ENCODE results near the gene NGLY1. TPM values are rescaled to one million over a fixed set of nuclear protein-coding genes. Genes with fewer than 3 reads are reported as not detected.

Gene NGLY1
- total RNA-seq, 6 experiments from 2014 or later: 20.8 to 53.1 (median 21.4) TPM

DNA sequence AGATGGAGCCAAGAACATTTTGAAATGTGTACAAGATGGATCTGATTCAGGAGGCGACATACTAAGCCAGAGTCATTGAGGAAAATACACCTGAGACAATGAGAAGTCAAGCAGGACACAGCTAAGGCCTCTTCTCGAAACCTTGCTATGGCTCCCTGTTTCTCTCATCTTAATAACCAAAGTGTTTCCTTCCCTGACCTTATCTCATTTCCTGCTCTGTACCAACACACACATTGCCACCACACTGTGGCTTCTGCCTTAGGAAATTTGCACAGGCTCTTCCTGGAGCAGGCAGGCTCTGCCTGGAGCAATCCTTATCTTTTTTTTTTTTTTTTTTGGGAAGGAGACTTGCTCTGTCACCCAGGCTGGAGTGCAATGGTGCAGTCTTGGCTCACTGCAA lies 43.3 kb upstream of the NGLY1 start:
- WGBS (ENCODE audit: insufficient coverage, low coverage, low lambda C conversion rate, missing lambda C conversion rate): 60% methylated on average over 1 of the region's 2 CpGs
- ATAC-seq: no peak

DNA sequence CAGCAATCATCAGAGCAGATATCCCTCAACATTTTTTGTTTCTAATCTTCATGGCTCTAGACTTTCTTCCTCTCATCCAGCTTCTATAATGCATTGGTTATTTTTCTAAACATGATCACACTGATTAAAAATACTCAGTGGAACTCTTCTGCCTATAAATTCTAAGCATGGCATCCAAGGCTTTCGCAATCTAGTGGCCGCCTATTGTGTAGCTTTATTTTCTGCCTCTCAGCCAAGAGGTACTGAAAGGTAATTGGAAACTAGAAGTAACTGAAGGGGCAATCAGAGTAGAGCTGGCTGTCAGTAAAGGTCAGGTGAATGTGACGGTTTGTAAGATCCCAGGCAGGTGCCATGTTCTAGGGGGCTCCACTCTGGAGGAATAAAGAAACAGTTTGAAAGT lies 40.1 kb upstream of the NGLY1 start:
- no peaks in the 10 kb centered on the region for H3K36me3 ChIP-seq
- H3K9me3 ChIP-seq: no peaks in the 10 kb centered on the region
- no peak overlapping the region for H3K4me3 ChIP-seq
- ATAC-seq: no peak
- TF ChIP-seq POLR2A (IDR thresholded peaks at IDR 0.05): no peak
- TF ChIP-seq, protein P1, sequence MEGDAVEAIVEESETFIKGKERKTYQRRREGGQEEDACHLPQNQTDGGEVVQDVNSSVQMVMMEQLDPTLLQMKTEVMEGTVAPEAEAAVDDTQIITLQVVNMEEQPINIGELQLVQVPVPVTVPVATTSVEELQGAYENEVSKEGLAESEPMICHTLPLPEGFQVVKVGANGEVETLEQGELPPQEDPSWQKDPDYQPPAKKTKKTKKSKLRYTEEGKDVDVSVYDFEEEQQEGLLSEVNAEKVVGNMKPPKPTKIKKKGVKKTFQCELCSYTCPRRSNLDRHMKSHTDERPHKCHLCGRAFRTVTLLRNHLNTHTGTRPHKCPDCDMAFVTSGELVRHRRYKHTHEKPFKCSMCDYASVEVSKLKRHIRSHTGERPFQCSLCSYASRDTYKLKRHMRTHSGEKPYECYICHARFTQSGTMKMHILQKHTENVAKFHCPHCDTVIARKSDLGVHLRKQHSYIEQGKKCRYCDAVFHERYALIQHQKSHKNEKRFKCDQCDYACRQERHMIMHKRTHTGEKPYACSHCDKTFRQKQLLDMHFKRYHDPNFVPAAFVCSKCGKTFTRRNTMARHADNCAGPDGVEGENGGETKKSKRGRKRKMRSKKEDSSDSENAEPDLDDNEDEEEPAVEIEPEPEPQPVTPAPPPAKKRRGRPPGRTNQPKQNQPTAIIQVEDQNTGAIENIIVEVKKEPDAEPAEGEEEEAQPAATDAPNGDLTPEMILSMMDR (IDR thresholded peaks at IDR 0.05): no peak
- H3K27ac ChIP-seq: no peak overlapping the region
- intact Hi-C loops (cut with DNase I): no loop called here
- DNase-seq: no peak
- H3K4me1 ChIP-seq: no peaks in the 10 kb centered on the region
- WGBS (ENCODE audit: insufficient coverage, low coverage, low lambda C conversion rate, missing lambda C conversion rate): 72% methylated on average over 3 of the region's 3 CpGs
- H3K27me3 ChIP-seq: no peaks in the 10 kb centered on the region

More for the DNA sequence above, 43.3 kb upstream of the NGLY1 start:
- Histone ChIP-seq H3K4me3 (no peak overlapping the region), H3K4me1 (no peaks in the 10 kb centered on the region), H3K36me3 (no peaks in the 10 kb centered on the region), H3K9me3 (no peaks in the 10 kb centered on the region), H3K27me3 (no peaks in the 10 kb centered on the region), H3K27ac (no peak overlapping the region)
- no peak for DNase-seq
- intact Hi-C loops (cut with DNase I): no loop called here
- TF ChIP-seq, protein P1 (IDR thresholded peaks at IDR 0.05): no peak
- TF ChIP-seq POLR2A (IDR thresholded peaks at IDR 0.05): no peak

DNA sequence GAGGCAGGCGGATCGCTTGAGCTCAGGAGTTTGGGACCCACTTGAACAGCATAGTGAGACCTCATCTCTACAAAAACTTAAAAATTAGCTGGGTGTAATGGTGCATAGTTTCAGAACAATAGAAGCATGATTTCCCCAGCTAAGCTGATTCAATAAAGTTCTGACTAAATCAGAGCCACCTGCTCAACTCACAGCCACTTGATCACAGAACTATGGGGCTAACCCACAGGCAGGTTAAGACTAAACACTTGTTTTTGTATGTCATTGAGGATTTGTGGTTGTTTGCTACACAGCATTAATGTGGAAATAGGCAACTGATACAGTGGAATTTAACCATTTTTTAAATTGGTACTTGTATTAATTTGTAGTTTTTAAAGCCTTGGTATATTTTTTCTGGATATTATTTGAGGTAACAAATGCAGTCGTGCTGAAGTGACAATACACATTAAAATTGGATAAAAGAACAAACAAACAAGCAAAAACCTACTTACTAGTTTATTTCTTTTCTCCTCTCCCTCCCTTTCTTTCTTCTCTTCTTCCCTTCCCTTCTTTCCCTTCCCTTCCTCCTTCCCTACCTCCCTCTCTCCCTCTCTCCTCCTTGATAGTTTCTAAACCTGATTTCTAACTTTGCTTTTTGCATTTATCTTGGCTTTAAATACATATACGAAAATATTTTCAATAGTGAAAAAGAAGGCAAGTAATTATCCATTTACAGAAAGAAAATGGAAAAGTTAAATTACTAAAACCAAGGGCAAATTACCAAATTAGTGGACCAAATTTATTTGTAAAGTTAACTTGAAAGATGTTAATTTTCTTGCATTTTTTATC lies 38.7 kb upstream of the NGLY1 start:
- DNase-seq (no peak), ATAC-seq (no peak)
- intact Hi-C loops (cut with DNase I): no loop called here
- Histone ChIP-seq H3K27me3 (no peaks in the 10 kb centered on the region), H3K4me3 (no peak overlapping the region), H3K27ac (no peak overlapping the region), H3K36me3 (no peaks in the 10 kb centered on the region), H3K9me3 (no peaks in the 10 kb centered on the region), H3K4me1 (no peaks in the 10 kb centered on the region)
- TF ChIP-seq, protein P1 (IDR thresholded peaks at IDR 0.05): no peak
- no peak for TF ChIP-seq POLR2A (IDR thresholded peaks at IDR 0.05)
- 55% methylated on average over 4 of the region's 4 CpGs for WGBS (ENCODE audit: insufficient coverage, low coverage, low lambda C conversion rate, missing lambda C conversion rate)

DNA sequence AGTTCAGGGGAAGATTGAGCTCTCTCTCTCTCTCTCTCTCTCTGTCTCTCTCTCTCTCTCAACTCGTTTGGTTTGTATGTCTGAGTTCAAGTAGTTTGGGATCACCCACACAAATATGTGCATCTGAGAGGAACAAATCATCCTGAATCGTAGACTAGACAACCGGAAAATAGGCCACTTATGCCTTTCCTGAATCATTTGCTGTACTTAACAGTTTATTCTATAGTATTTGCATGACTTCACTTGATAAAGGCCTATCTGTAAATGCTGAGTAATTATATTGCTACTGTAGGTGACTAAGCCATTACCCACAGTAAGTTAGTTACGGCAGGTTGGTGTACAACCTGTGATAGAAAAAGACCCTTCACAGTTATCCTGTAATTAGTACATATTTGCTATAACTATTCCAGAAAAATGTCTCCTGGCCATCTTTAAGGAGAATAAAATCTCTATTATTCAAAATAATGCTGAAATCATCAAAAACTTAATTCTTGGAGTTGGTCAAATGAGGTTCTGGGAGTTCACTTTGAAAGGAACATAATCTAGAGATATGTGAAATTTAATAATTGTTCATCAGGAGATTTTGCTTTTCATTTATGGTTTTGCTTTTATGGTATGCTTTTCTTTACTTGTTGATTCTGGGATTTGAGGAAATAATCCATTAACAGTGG lies 37.7 kb upstream of the NGLY1 start:
- ATAC-seq: no peak
- no peaks in the 10 kb centered on the region for H3K27me3 ChIP-seq
- H3K27ac ChIP-seq: no peak overlapping the region
- no peaks in the 10 kb centered on the region for H3K4me1 ChIP-seq
- intact Hi-C loops (cut with DNase I): no loop called here
- no peak for DNase-seq
- no peak overlapping the region for H3K4me3 ChIP-seq
- no peaks in the 10 kb centered on the region for H3K36me3 ChIP-seq
- WGBS (ENCODE audit: insufficient coverage, low coverage, low lambda C conversion rate, missing lambda C conversion rate): 60% methylated on average over 4 of the region's 4 CpGs
- no peaks in the 10 kb centered on the region for H3K9me3 ChIP-seq
- no peak for TF ChIP-seq POLR2A (IDR thresholded peaks at IDR 0.05)
- TF ChIP-seq, protein P1 (IDR thresholded peaks at IDR 0.05): no peak
